NT2/D1 (cell line): ENCODE measurements around the gene DTNB.

Experiments
- YY1 ChIP-seq: IDR thresholded peaks from 2 replicates; pipeline ENCODE4 v1.6.1; 2011; ENCODE audit not compliant: insufficient read length, insufficient read depth
- ZNF274 ChIP-seq: IDR thresholded peaks from 2 replicates; pipeline ENCODE4 v1.6.1; 2011; ENCODE audit warnings: mild to moderate bottlenecking, low read depth, low read length

GRCh38 chr2:25567406-25567805 is 106.0 kb downstream of the DTNB start:
- TF ChIP-seq ZNF274 (no peak), YY1 (no peak)
